HepG2 (cell line): ENCODE measurements around the gene ADGRV1. TPM values are rescaled to one million over a fixed set of nuclear protein-coding genes. Genes with fewer than 3 reads are reported as not detected.

Source experiments
- ATAC-seq: fragments of 200-7000 bp; cut with Tn5 transposase; 3 replicates; pipeline ENCODE4 v1.9.1; 2020; ENCODE audit warnings: mild to moderate bottlenecking, moderate library complexity
- BruUV-seq: library from RNA; stranded (reverse); fragments of 400-500 nt; replicated peaks from 2 replicates; lab custom pipeline; 2021; lab: Mats Ljungman, UMichigan
- CTCF ChIA-PET: fragments of 300-600 bp; formaldehyde crosslinking; extraction: SDS; loops from one replicate; lab custom pipeline; 2021; ENCODE audit warnings: low total read pairs, inconsistent platforms, low intra/inter-chr PET ratio; lab: Yijun Ruan, JAX
- POLR2A ChIA-PET: fragments of 350-600 bp; sonication (Branson Sonifier 250); formaldehyde crosslinking; loops from one replicate; lab custom pipeline; 2020; ENCODE audit warnings: antibody characterized with exemption, inconsistent platforms; lab: Yijun Ruan, JAX
- DNase-seq: peaks from one replicate; pipeline ENCODE4 v3.0.0-alpha.2; 2015; ENCODE audit warnings: low spot score
- FAIRE-seq: peaks from 3 replicates; lab custom pipeline; 2011; peaks lifted over from hg19 to GRCh38; lab: Jason Lieb, UNC
- H2AFZ ChIP-seq: one replicate; pipeline ENCODE4 v1.6.1; 2011; ENCODE audit warnings: low read length, inconsistent platforms
- H3K27ac ChIP-seq: fragments of 300-600 bp; 3 replicates; pipeline ENCODE4 v1.8.0; 2011; ENCODE audit warnings: mixed run types, mild to moderate bottlenecking, mixed read lengths, low read length, inconsistent platforms; ENCODE audit not compliant: insufficient read depth; ENCODE audit errors: extremely low read length
- H3K27me3 ChIP-seq, 2 experiments: fragments of 200-600 bp in 1 of 2; 2 replicates in 1 of 2; 3 replicates in 1 of 2; pipeline versions ENCODE4 v1.6.0 to v1.8.0; 2011; ENCODE audit warnings: low read length in 2 of 2, mild to moderate bottlenecking in 2 of 2, moderate library complexity in 2 of 2, inconsistent platforms in 1 of 2; ENCODE audit not compliant: insufficient read depth in 2 of 2, control insufficient read depth in 1 of 2
- H3K36me3 ChIP-seq, 2 experiments: fragments of 200-600 bp in 1 of 2; replicated peaks in 1 of 2; 2 replicates in 1 of 2; 3 replicates in 1 of 2; pipeline versions ENCODE4 v1.5.1 to v1.8.0; 2011; ENCODE audit warnings: low read length in 2 of 2, inconsistent platforms in 1 of 2; ENCODE audit not compliant: insufficient read depth in 2 of 2, control insufficient read depth in 1 of 2
- H3K4me1 ChIP-seq: 2 replicates; pipeline ENCODE4 v1.5.1; 2012; ENCODE audit warnings: low read length, inconsistent platforms; ENCODE audit not compliant: insufficient read depth
- H3K4me2 ChIP-seq: 2 replicates; pipeline ENCODE4 v1.6.0; 2011; ENCODE audit warnings: low read depth, low read length, inconsistent platforms
- H3K4me3 ChIP-seq, 3 experiments: fragments of 200-600 bp in 1 of 3; sonication (generic), shearing (Covaris generic) in 1 of 3; replicated peaks in 1 of 3; 2 replicates each; pipeline ENCODE4 v1.5.1; 2011 to 2016; ENCODE audit warnings: low read length in 3 of 3, inconsistent platforms in 2 of 3, low read depth in 2 of 3, mild to moderate bottlenecking in 2 of 3, control low read depth in 1 of 3, mixed read lengths in 1 of 3; ENCODE audit not compliant: insufficient read depth in 1 of 3
- H3K79me2 ChIP-seq: one replicate; pipeline ENCODE4 v1.6.1; 2011; ENCODE audit warnings: low read length, inconsistent platforms; ENCODE audit not compliant: insufficient read depth
- H3K9ac ChIP-seq: 2 replicates; pipeline ENCODE4 v1.6.0; 2011; ENCODE audit warnings: mild to moderate bottlenecking, low read depth, low read length, inconsistent platforms; ENCODE audit not compliant: insufficient read depth
- H3K9me3 ChIP-seq: 2 replicates; pipeline ENCODE4 v1.5.1; 2012; ENCODE audit warnings: mild to moderate bottlenecking, low read length
- H4K20me1 ChIP-seq: 2 replicates; pipeline ENCODE4 v1.6.0; 2011; ENCODE audit warnings: inconsistent platforms, mild to moderate bottlenecking, low read length, moderate library complexity; ENCODE audit not compliant: insufficient read depth
- ARHGAP35 ChIP-seq: sonication (generic); formaldehyde crosslinking; IDR thresholded peaks from 2 replicates; pipeline ENCODE4 v1.9.0; 2022; ENCODE audit warnings: mild to moderate bottlenecking, inconsistent platforms, moderate library complexity, missing genetic modification reagents, borderline replicate concordance
- DMTF1 ChIP-seq: sonication (generic); formaldehyde crosslinking; IDR thresholded peaks from 2 replicates; pipeline ENCODE4 v1.4.0; 2020; ENCODE audit warnings: mild to moderate bottlenecking, missing genetic modification reagents
- PATZ1 ChIP-seq: sonication (generic); formaldehyde crosslinking; IDR thresholded peaks from 2 replicates; pipeline ENCODE4 v1.4.0; 2020; ENCODE audit warnings: missing genetic modification reagents
- SALL1 ChIP-seq: sonication (generic); formaldehyde crosslinking; IDR thresholded peaks from 2 replicates; pipeline ENCODE4 v1.8.0; 2022; ENCODE audit warnings: mild to moderate bottlenecking, missing genetic modification reagents
- ZBTB25 ChIP-seq: IDR thresholded peaks from 2 replicates; pipeline ENCODE4 v1.6.1; 2018; ENCODE audit warnings: missing genetic modification reagents
- ZHX2 ChIP-seq, 2 experiments: sonication (generic) in 1 of 2; formaldehyde crosslinking in 1 of 2; IDR thresholded peaks; 2 replicates each; pipeline versions ENCODE4 v1.6.1 to v1.9.0; 2014 to 2022; ENCODE audit warnings: antibody characterized with exemption in 1 of 2, borderline replicate concordance in 1 of 2, inconsistent platforms in 1 of 2, low read depth in 1 of 2, missing genetic modification reagents in 1 of 2
- ZNF30 ChIP-seq: sonication (generic); formaldehyde crosslinking; IDR thresholded peaks from 2 replicates; pipeline ENCODE4 v1.5.0; 2020; ENCODE audit warnings: mild to moderate bottlenecking, missing genetic modification reagents
- ZNF441 ChIP-seq: sonication (generic); formaldehyde crosslinking; IDR thresholded peaks from 2 replicates; pipeline ENCODE4 v1.7.0; 2021; ENCODE audit warnings: missing genetic modification reagents, borderline replicate concordance
- ZNF513 ChIP-seq: sonication (generic); formaldehyde crosslinking; conservative IDR thresholded peaks from 2 replicates; pipeline ENCODE4 v1.5.0; 2020; ENCODE audit warnings: missing genetic modification reagents
- WGBS: methylation state at CpG from one replicate; pipeline ENCODE4 v1.1.6; 2017; ENCODE audit warnings: low lambda C conversion rate; 5-methylcytosine and 5-hydroxymethylcytosine counted together
- in situ Hi-C: cut with HindIII; loops from 2 replicates; pipeline ENCODE4 v1.10.0; 2017; ENCODE audit warnings: low pct_unique_long_range_greater_than_20kb; ENCODE audit not compliant: extremely low pct_ligation_motif_present
- intact Hi-C: fragments of 100-400 bp; cut with micrococcal nuclease; formaldehyde crosslinking; loops from one replicate; pipeline ENCODE4 v1.10.0; 2022; ENCODE audit not compliant: unreplicated experiment
- polyA plus RNA-seq, 8 experiments: library from polyadenylated mRNA; depleted of rRNA in 3 of 8; stranded (reverse) in 7 of 8; unstranded in 1 of 8; fragments of >200 nt; fragmentation: Illumina TruSeq in 4 of 8; extraction: Trizol in 4 of 8; gene quantifications; 2 replicates each; pipeline versions ENCODE4 v1.2.1 to v1.2.3, GENCODE V29; 2011 to 2016; ENCODE audit warnings: low read depth in 4 of 8, missing spikeins in 1 of 8, mixed read lengths in 1 of 8; ENCODE audit not compliant: insufficient read depth in 1 of 8
- total RNA-seq, 5 experiments: library from RNA; depleted of rRNA; stranded (reverse); fragments of >200 nt; fragmentation: Illumina TruSeq; extraction: Trizol; gene quantifications; 2 replicates each; pipeline ENCODE4 v1.2.3, GENCODE V29; 2016; ENCODE audit warnings: low read depth in 1 of 5

Gene ADGRV1
- total and polyA plus RNA-seq, 2 of the 13 experiments (the other 11 are each of a cell fraction or from before 2014, with no cell fraction given): 1.7 to 3.9 TPM

GRCh38 chr5:90803381-90803780 is 244.8 kb downstream of the ADGRV1 start:
- H4K20me1 ChIP-seq: no peaks in the 10 kb centered on the region
- FAIRE-seq: no peak
- no peak overlapping the region for H3K27ac ChIP-seq
- H3K9ac ChIP-seq: no peak overlapping the region
- no peaks in the 10 kb centered on the region for H3K9me3 ChIP-seq
- intact Hi-C loops: no loop called here
- BruUV-seq: no TSS peak
- CTCF ChIA-PET: interaction anchor here (1.2 to 2.2 kb wide), 2 partner anchors 615 to 616 kb away, joined by 3 to 11 read pairs; no protein-coding TSS in a partner anchor
- H3K4me1 ChIP-seq: no peaks in the 10 kb centered on the region
- no peak overlapping the region for H3K4me3 ChIP-seq
- no peaks in the 10 kb centered on the region for H3K36me3 ChIP-seq
- no peak overlapping the region for H3K4me2 ChIP-seq
- no peak overlapping the region for H2AFZ ChIP-seq
- in situ Hi-C loops: no loop called here
- POLR2A ChIA-PET: no interaction called here
- H3K79me2 ChIP-seq: no peaks in the 10 kb centered on the region
- ATAC-seq: peak; percentile 34; the same call in 1 of the 3 replicates
- H3K27me3 ChIP-seq: peaks cover 0 to 5% of the 10 kb centered on the region in 2 experiments; a peak in 1 of 5 replicates
- DNase-seq: no peak
- WGBS: 10% methylated on average over 4 of the region's 4 CpGs
- TF ChIP-seq PATZ1 (CRISPR knock-in tag): no peak
- no peak for TF ChIP-seq DMTF1
- TF ChIP-seq ZNF513 (CRISPR knock-in tag): no peak
- no peak for TF ChIP-seq ZBTB25
- TF ChIP-seq ZNF441 (CRISPR knock-in tag): no peak
- no peak for TF ChIP-seq ZNF30 (CRISPR knock-in tag)
- TF ChIP-seq ARHGAP35 (CRISPR knock-in tag): no peak
- TF ChIP-seq SALL1 (CRISPR knock-in tag): no peak
- TF ChIP-seq ZHX2 (IDR thresholded peaks at IDR 0.05; ENCODE audit: low read depth): no peak
- no peak for TF ChIP-seq ZHX2 (CRISPR knock-in tag; IDR thresholded peaks at IDR 0.05; ENCODE audit: borderline replicate concordance)
